PFSK-1 (cell line): ENCODE measurements around the gene TLE2.

Source experiments
- FOXP2 ChIP-seq: optimal IDR thresholded peaks from 2 replicates; pipeline ENCODE3; 2011; ENCODE audit warnings: borderline replicate concordance, control low read depth, inconsistent platforms; ENCODE audit not compliant: insufficient read depth; ENCODE audit errors: extremely low read length, extremely low read depth
- POLR2AphosphoS5 ChIP-seq: IDR thresholded peaks from 2 replicates; pipeline ENCODE4 v1.6.1; 2012; ENCODE audit warnings: low read depth, mild to moderate bottlenecking, control low read depth, low read length, moderate library complexity
- SIN3A ChIP-seq: IDR thresholded peaks from 2 replicates; pipeline ENCODE4 v1.6.1; 2012; ENCODE audit warnings: mild to moderate bottlenecking, low read length, moderate library complexity, borderline replicate concordance; ENCODE audit not compliant: insufficient read depth
- TAF1 ChIP-seq: IDR thresholded peaks from 2 replicates; pipeline ENCODE4 v1.6.1; 2012; ENCODE audit warnings: low read length, control low read depth, borderline replicate concordance; ENCODE audit not compliant: insufficient read depth
- TF ChIP-seq, protein P1 (sequence below), 2 experiments: IDR thresholded peaks; 2 replicates each; pipeline versions ENCODE4 v1.6.1 to v1.8.0; 2011 to 2012; ENCODE audit warnings: low read depth in 2 of 2, low read length in 2 of 2, control low read depth in 1 of 2, inconsistent platforms in 1 of 2, mild to moderate bottlenecking in 1 of 2, moderate library complexity in 1 of 2; ENCODE audit not compliant: insufficient read depth in 1 of 2

The TLE2 gene

DNA sequence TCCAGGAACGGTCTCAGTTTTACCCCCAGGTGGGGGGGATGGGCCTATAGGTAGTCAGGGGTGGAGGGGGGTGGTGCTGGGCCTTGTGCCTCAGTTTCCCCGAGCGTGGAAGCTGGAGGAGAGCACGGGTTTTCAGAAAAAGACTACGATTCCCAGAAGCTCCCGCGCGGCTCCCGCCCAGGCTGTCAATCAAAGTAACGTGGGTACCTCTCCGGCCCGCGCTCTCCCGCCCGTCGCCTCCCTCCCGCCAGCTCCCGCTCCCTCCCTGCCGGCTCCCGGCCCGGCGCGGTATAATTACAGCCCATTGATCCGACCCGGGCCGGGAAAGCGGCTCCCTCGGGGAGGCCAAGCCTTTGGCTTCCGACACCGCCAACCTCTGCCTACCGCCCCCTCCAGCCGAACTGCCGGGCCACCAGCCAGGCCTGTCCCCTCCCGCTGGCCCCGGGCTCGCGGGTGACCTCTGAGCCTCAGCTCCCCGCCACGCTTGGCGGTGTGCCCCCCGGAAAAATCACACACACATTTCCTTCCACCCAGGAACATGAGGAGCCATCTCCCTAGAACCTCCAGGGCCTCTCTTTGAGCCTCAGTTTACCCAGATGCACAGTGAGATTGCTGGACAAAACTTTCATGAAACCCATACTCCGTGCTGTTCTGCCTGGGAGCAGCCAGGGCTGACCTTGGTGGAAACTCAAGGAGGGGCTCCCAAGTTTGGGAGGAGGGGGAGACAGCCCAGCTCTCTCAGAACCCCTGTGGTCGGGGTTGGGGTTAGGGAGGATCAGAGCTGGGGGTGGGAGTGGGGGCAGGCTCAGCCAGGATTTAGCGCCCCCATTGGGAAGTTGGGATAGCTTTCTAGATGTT lies 7.3 kb upstream of the TLE2 start:
- TF ChIP-seq TAF1 (peak; percentile 37; the same call in 1 of the 2 replicates), SIN3A (no peak), FOXP2 (peak; percentile 56), POLR2AphosphoS5 (no peak)

DNA sequence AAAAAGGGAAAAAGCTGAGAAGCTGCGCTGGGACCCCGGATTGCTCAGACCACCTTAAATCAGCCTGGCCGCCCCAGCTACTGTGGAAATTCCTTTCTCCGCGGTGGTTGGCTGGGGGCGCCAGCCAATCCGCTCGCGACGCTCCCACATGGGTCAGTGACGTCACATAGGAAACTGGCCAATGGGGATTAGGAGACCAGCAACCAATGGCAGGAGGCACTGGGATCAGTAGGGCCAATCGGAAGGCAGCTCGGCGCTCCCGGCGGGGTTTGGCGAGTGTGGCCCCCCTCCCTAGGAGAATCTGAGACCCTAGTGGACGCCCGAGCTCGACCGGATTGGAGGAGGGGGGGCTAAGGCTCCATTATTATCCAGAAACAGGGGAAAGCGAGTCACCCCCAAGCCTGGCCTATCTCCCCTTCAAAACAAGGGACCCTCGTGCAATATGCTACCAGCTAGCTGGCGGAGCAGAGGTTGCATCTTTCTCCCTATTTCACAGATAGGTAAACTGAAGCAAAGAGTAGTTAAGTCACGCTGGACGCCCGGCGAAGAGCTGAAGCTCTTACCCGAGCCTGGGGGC lies 6.5 kb upstream of the TLE2 start:
- TF ChIP-seq SIN3A, result no peak
- no peak for TF ChIP-seq FOXP2
- TF ChIP-seq, protein P1, sequence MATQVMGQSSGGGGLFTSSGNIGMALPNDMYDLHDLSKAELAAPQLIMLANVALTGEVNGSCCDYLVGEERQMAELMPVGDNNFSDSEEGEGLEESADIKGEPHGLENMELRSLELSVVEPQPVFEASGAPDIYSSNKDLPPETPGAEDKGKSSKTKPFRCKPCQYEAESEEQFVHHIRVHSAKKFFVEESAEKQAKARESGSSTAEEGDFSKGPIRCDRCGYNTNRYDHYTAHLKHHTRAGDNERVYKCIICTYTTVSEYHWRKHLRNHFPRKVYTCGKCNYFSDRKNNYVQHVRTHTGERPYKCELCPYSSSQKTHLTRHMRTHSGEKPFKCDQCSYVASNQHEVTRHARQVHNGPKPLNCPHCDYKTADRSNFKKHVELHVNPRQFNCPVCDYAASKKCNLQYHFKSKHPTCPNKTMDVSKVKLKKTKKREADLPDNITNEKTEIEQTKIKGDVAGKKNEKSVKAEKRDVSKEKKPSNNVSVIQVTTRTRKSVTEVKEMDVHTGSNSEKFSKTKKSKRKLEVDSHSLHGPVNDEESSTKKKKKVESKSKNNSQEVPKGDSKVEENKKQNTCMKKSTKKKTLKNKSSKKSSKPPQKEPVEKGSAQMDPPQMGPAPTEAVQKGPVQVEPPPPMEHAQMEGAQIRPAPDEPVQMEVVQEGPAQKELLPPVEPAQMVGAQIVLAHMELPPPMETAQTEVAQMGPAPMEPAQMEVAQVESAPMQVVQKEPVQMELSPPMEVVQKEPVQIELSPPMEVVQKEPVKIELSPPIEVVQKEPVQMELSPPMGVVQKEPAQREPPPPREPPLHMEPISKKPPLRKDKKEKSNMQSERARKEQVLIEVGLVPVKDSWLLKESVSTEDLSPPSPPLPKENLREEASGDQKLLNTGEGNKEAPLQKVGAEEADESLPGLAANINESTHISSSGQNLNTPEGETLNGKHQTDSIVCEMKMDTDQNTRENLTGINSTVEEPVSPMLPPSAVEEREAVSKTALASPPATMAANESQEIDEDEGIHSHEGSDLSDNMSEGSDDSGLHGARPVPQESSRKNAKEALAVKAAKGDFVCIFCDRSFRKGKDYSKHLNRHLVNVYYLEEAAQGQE (IDR thresholded peaks at IDR 0.05; ENCODE audit: insufficient read depth in 1 of 2, low read depth in 2 of 2, low read length in 2 of 2), result no peak
- no peak for TF ChIP-seq TAF1
- 0 out of 2 replicates have a peak, but pooled peaks have one; percentile 38 for TF ChIP-seq POLR2AphosphoS5

DNA sequence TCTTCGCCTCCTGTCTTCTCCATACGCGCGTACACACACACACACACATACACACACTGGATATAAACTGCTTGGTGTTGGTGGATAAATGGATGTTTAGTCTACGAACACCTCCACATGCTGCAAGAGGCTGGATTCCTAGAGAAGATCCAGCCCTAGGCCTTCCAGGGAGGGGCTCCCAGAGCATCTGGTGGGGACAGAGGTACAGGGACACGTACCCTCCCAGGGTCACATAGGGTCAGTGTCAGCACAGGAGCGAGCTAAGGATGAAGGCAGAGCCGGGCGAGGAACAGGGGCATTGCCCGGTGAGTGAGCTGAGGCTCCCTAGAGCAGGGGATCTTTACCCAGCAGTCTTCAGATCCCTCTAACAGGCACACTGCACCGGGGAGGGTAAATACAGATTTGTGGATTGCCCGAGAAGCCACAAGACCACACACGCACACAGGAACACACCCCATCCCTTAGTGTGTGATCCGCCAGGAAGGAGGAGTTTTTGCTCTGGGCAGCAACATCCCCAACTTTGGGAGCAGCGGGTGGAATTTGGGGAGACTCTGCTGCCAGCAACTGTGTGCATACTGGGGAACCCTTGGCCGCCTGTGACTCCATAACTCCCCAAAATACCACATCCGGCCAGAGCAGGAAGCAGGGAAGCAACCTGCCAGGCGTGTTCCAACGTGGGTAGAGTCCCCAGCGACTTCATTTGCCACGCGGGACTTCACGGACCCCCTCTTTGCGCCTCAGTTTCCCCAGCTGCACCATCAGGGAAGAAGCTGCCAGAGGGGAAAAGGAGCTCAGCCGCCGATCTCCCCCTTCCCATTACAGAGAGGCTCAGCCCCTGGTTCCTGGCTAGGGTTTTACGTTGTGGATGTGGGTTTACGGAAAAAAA lies 5.8 kb upstream of the TLE2 start:
- TF ChIP-seq TAF1, result 0 out of 2 replicates have a peak, but pooled peaks have one; percentile 13
- TF ChIP-seq, protein P1 (IDR thresholded peaks at IDR 0.05; ENCODE audit: insufficient read depth in 1 of 2, low read depth in 2 of 2, low read length in 2 of 2), result no peak; a peak in 1 of 4 replicates

DNA sequence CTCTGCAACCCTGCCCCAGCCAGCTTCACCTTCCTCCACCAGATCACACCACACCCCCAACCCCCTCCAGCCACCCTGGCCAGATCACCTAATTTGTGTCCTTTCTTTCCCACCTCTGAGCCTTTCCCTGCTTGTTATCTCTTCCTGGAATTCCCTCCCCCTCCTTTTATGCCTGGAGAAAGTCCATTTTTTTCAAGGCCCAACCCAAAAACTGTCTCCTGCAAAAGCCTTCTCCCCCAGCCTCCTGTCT lies 5.3 kb upstream of the TLE2 start:
- TF ChIP-seq POLR2AphosphoS5 (no peak), TAF1 (no peak), FOXP2 (no peak), SIN3A (no peak)
- TF ChIP-seq, protein P1 (IDR thresholded peaks at IDR 0.05; ENCODE audit: insufficient read depth in 1 of 2, low read depth in 2 of 2, low read length in 2 of 2), result no peak

DNA sequence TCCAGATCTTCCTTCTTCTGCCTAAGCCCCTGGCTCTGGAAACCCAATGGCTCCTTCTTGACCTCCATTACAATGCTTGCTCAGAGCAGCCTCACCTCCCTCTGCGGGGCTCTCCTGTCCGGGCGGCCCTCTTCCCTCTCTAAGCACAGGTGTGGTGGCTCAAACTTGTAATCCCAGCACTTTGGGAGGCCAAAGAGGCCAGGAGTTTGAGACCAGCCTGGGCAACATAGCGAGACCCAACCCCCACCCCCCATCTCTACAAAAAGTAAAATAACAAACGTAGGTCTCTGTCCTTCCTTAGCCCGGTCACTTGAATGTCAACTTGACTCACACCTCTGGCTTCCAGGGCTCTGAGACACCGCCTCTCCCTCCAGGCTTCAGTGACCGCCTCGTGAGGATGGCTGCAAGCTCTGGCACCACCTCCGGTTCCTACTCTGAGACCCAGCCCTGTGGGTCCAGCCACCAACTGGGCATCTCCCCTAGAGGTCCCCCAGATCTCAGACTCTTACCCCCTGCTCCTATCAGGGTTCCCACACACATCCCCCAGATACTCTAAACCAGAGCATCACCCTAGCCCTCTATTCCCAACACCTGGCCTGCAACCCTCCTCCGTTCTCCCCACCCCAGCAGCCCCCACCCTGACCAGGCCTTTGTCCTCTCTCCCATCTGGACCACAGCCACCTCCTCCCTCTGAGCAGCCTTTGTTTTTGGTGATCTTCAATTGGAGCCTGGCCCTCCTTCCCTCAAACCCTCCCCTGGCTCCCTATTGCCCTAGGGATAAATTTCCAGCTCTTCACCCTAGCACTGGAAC lies 4.7 kb upstream of the TLE2 start:
- no peak for TF ChIP-seq FOXP2
- TF ChIP-seq TAF1, result no peak
- TF ChIP-seq, protein P1 (IDR thresholded peaks at IDR 0.05; ENCODE audit: insufficient read depth in 1 of 2, low read depth in 2 of 2, low read length in 2 of 2), result no peak
- TF ChIP-seq SIN3A, result no peak
- no peak for TF ChIP-seq POLR2AphosphoS5
